Measurements from ENCODE around the gene MPV17.

The MPV17 gene

GRCh38 chr2:27322766-27323595, at the start of gene MPV17:
Gene MPV17 (minus strand): TSS chr2:27323097. CDS start chr2:27322517, 580 bp downstream.
- TF ChIP-seq CTCF (IDR thresholded peaks at IDR 0.05; ENCODE audit: borderline replicate concordance, control extremely low read depth, extremely low read depth, insufficient read depth, missing control alignments), result no peak
- in situ Hi-C loops (cut with MboI; ENCODE audit: low sequenced_read_pairs, unreplicated experiment), result no loop called here
- peak; percentile 96 for DNase-seq (ENCODE audit: low spot score)

- in situ Hi-C loops (cut with MboI; ENCODE audit: low sequenced_read_pairs, unreplicated experiment), result no loop called here
- DNase-seq (ENCODE audit: low spot score), result peak; percentile 47
- TF ChIP-seq CTCF (IDR thresholded peaks at IDR 0.05; ENCODE audit: borderline replicate concordance, control extremely low read depth, extremely low read depth, insufficient read depth, missing control alignments), result no peak
These were observed 48.1 kb upstream of the MPV17 start for GRCh38 chr2:27370816-27371620.

- peak; percentile 99 for TF ChIP-seq CTCF (IDR thresholded peaks at IDR 0.05; ENCODE audit: borderline replicate concordance, control extremely low read depth, extremely low read depth, insufficient read depth, missing control alignments)
- peak; percentile 96 for DNase-seq (ENCODE audit: low spot score)
- in situ Hi-C loops (cut with MboI; ENCODE audit: low sequenced_read_pairs, unreplicated experiment), result no loop called here
These were observed 47.3 kb upstream of the MPV17 start, which contains the start of the genes EIF2B4 and SNX17 for GRCh38 chr2:27370026-27370815. Gene EIF2B4 (minus strand): TSS chr2:27370338. CDS start chr2:27370314, 24 bp downstream. Gene SNX17 (plus strand): TSS chr2:27370616. CDS start chr2:27370744, 128 bp downstream.

GRCh38 chr2:27369471-27370025, 46.7 kb upstream of the MPV17 start:
- in situ Hi-C loops (cut with MboI; ENCODE audit: low sequenced_read_pairs, unreplicated experiment), result no loop called here
- no peak for TF ChIP-seq CTCF (IDR thresholded peaks at IDR 0.05; ENCODE audit: borderline replicate concordance, control extremely low read depth, extremely low read depth, insufficient read depth, missing control alignments)
- DNase-seq (ENCODE audit: low spot score), result no peak

GRCh38 chr2:27363933-27364332, 41.0 kb upstream of the MPV17 start:
- DNase-seq (ENCODE audit: low spot score), result no peak
- TF ChIP-seq CTCF (IDR thresholded peaks at IDR 0.05; ENCODE audit: borderline replicate concordance, control extremely low read depth, extremely low read depth, insufficient read depth, missing control alignments), result no peak
- in situ Hi-C loops (cut with MboI; ENCODE audit: low sequenced_read_pairs, unreplicated experiment), result no loop called here

Measured in GM13976 (cell line).